Activated CD4-positive, alpha-beta T cell treated with anti-CD3 and anti-CD28 coated beads, Interleukin-2, amount 50 U/mL, for 16 hours (primary cell): ENCODE results near the gene PPP1R13L.
A peak's percentile ranks its signal among the peaks of the same experiment; 100 is the strongest.
"Not testable (repeated sequence)": the region's sequence is repeated elsewhere in the genome, so short reads cannot be mapped to it uniquely, and the experiment has no call there.

ENCODE experiments used
- DNase-seq: peaks from one replicate; pipeline ENCODE4 v3.0.0-alpha.2; 2020

Gene PPP1R13L

DNA sequence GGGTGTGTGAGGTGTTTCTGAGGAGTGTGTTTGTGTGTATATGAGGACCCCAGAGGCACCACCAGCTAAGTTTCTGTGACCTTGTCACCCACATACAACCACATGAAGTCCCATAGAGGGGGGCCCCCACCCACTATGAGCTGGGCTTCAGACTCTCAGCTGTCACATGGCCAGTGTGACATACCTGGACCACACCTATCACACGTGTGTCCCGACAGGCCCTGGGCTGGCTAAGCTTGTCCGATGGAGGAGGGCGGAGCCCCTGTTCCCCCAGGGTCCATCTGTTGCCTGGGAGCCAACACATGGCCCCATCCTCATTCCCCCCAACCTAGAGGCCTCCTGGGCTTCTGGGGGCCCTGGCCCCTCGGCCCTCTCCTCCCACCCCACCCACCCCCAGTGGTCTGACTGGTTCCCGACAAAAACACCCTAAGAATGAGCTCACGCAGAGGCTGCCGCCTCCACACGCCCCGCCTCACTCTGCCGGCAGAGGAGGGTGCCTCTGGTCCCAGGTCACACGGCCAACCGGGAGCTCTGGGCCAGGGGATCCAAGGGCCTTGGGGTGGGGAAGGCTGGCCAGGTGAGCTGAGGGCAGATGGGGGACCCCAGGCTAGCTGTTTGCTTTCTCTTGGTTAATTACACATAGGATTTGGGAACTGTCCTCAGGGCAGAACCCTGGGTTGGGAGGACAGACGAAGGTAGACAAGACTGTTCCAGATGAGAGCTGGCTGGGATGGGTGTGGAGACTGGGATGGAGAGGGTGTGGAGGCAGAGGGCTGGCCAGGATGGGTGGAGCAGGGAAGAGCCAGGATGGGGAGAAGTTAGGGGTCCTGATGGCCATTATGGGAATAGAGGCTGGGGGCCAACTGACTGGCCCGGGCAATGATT lies 60.0 kb downstream of the PPP1R13L start:
- DNase-seq, result no peak

DNA sequence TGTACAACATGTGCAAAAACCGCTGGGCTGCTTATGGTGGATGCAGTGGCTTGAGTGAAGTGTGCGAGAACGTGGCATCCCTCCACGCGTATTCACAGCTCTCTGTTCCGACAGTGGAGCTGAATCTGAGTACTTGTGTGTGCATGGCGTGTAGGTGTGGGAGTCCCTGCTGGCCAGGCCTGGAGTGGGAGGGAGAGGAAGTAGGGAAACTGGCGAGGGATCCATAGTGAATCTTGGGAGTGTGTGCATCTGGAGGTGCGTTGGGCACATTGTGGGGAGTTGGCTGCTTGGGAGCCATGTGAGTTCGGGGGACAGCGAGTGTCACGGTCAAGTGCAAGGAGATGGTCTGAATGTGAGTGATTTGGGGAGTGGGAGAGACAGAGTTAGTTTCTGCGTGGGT lies 62.0 kb downstream of the PPP1R13L start:
- DNase-seq, result no peak

DNA sequence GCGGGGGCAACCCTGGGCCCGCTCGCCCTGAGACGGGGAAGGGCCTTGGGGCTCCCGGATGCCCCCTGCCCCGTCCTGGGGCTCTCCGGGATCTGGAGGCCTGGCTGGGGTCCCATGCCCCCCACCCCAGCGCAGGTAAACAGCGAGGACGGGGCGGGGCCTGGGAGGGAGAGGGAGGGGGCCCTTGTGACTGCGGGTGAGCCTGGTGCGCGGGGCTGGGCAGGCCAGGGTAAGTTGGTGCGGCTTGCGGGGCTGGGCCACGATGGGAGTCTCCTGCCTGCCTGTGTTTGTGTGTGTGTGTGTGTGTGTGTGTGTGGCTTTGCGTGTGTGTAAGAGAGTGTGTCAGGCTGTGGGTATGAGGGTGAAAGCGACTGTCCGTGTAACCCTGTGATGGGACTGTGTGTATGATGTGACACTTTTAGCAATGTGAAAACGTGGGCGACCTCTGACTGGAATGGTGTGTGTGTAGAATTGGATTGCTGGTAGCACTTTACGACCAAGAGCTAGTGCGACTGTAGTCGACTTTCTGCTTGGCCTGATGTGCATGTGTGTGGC lies 63.9 kb downstream of the PPP1R13L start:
- DNase-seq, result no peak

DNA sequence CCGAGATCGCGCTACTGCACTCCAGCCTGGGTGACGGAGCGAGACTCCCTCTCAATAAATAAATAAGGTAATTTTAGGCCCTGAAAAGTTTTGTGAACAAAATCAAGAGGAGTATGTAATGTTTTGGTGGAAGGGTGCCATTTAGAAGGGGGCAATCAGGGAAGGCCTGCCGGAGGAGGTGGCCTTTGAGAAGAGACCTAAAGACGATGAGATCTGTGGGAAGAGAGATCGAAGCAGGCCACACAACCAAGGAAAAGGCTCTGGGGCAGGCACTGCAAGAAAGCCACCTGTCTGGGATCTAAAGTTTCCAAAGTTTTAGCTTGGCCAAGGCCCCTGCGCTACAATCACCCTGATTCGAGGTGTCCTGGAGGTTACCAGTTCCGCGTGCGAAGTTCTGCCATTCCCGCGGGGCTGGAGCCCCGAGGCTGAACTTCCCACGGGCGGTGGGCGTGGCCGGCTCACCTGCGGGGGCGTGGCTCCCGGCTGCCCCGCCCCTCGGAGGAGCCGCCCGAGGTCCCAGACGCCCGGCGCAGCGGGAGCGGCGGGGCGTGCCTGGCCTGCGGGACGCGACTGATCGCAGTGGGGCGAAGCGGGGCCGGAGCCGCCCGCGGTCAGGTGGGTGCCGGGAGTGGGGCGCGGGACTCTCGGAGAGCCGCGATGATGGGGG lies 64.5 kb downstream of the PPP1R13L start, which contains the start of gene KLC3:
Gene KLC3 (plus strand): TSS at position 519 of the 667 bp plus-strand sequence. CDS start 4,792 bp downstream, outside the sequence.
- DNase-seq, result peak; percentile 12

DNA sequence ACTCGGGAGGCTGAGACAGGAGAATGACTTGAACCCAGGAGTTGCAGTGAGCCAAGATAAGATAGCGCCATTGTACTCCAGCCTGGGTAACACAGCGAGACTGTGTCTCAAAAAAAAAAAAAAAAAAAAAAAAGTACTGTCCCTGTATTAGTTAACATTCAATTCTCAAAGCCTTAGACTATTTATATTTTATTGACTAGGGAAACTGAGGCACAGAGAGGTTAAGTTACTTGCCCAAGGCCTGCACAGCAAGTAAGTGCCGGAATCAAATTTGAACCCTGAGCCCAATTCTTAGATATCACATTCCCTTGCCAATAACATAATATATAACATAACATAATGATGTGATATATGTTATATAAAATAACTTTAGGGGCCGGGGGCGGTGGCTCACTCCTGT lies 65.2 kb downstream of the PPP1R13L start:
- no peak for DNase-seq

DNA sequence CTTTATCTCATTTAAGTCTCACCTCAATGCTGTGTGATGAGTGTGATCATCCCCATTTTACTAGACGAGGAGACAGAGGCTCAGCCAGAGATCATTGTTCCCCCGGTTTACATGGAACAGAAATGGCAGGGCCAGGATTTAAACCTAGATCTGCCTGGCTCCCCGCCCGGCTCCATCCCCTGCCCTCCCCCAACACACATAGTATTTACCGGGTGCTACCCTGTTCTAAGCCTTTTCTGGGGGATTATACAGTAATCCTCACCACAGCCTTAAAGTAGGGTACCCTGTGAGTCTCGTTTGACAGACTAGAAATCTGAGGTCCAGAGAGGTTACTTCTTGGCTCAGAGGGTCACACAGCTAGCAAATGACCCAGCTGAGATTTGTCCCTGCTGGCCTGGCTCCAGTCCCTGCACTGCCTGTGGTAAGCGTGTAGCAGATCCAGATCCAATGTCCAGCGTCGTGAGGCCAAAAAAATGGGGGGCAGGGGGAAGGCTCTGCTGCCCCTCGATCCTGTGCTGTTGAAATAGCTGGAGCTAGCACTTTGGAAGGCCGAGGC lies 68.1 kb downstream of the PPP1R13L start:
- no peak for DNase-seq

DNA sequence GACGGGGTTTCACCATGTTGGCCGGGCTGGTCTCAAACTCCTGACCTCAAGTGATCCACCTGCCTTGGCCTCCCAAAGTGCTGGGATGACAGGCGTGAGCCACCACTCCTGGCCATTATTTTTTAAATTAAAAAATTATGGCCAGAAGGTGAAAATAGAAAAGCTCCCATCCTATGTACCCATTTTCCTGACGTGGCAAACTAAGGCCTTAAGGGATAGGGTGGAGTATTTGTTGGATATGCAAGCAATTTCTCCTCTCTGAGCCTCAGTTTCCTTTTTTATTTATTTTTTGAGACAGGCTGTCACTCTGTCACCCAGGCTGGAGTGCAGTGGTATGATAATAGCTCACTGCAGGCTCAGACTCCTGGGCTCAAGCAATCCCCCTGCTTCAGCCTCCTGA lies 70.0 kb downstream of the PPP1R13L start:
- not testable (repeated sequence) for DNase-seq

DNA sequence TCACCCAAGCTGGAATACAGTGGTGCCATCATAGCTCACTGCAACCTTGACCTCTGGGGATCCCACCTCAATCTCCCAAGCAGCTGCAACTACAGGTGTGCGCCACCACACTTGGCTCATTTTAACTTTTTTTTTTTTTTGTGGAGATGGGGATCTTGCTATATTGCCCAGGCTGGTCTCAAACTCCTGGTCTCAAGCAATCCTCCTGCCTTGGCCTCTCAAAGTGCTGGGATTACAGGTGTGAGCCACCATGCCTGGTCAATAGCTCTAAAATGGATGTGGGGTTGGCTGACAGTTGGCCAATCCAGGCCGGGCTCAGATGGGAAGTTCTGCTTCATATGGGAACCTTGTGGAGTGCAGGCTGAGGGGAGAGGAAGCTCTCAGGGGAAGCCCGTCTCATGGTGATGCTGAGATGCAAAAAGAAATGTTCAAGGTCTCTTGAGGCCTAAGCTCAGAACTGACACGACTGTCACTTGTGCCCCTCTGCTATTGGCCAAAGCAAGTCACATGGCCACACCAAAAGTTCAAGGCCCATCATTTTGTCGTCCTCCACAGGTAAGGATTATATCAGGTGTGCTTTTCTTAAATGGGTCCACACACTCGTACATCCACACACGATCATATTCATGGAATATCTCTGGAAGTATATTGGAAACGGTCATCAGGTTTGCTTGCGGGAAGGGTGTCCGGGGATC lies 71.1 kb downstream of the PPP1R13L start:
- no peak for DNase-seq

DNA sequence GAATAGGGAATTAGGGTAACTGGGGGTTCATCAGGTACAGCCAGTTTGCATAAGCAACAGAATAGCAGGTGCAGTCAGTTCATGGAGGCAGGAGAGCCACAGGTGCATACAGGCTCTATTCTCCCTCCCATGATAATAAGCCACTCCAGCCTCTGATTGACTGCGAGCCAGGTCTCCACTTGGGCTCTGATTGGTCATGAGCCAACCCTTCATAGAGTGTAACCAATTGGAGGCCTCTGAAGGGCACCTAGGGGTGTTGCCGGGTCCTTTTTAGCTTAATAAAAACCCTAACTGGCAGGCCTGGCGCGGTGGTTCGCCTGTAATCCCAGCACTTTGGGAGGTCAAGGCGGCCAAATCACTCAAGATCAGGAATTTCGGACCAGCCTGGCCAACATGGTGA lies 73.5 kb downstream of the PPP1R13L start:
- DNase-seq, result no peak
